SKM-1 (cell line): Measurements from ENCODE around the gene VTI1A.
"Not testable (repeated sequence)": the region's sequence is repeated elsewhere in the genome, so short reads cannot be mapped to it uniquely, and the experiment has no call there.

Experiments
- DNase-seq: peaks from one replicate; lab custom pipeline; 2025; ENCODE audit not compliant: unreplicated experiment; lab: John Stamatoyannopoulos, UW

VTI1A gene

GRCh38 chr10:112851181-112851580 lies 404.2 kb downstream of the VTI1A start:
- no peak for DNase-seq

DNA sequence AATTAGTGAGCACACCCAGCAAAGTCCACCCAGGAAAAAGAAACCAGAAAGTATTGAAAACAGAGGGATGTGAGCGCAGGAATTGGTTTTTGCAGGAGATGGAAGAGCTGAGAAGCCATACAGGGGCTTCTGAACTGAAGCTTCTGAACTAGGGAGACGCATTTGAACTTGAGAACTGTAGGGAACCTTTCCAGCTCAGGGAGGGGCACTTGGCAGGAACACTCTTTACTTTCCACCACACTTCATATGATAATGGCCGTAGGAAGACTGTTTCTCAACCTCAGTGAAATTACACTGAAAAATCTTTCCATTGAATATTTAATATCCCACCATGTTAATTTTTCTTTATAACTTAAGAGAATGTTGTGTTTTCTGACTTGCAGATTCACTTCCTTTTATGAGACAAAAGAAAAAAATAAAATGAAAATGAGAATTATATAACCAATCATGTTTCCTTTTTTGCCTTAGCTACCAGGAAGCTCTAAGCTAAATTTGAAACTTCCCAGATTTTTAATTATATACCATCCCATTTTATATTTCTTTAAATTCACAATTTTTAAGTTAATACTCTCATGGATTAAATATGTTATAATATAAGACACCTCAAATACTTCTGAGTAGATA lies 404.7 kb downstream of the VTI1A start:
- DNase-seq = no peak

DNA sequence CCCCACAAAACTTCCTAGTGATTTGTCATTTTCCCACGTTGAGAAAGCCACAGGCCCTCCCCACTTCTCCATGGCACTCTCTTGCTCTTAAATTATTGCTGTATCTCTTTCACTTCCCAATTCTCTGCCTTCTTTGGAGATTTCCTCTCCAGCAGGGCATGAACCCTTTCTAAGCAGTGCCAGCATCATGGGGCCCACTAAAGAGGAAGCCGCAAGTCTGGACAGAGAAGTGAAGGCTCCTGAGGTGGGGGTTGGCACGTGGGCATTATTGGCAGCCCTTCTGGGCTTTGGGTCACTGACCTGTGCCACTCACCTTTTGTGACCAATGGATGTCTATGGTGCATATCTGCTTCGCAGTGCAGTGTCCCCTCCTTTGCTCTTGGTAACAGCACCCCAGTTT lies 405.3 kb downstream of the VTI1A start:
- peak; percentile 71 for DNase-seq

DNA sequence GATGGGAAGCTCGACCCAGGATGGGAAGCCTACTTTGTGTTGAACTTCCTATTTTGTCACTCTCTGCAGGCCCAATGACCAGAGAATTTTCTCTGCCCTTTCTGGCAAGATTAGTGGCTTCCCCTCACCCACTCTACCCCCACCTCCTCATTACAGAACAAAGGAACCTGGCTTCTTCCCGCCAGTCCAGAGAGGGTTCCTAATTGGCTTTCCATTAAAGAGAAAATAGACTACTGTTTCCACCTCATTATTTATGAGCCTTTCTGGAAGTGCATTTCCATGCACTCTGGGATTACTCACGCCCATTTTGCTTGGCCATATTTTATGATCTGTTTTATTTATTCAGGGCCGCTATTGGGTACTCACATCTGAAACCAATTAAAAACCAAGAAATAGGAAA lies 408.1 kb downstream of the VTI1A start:
- no peak for DNase-seq

DNA sequence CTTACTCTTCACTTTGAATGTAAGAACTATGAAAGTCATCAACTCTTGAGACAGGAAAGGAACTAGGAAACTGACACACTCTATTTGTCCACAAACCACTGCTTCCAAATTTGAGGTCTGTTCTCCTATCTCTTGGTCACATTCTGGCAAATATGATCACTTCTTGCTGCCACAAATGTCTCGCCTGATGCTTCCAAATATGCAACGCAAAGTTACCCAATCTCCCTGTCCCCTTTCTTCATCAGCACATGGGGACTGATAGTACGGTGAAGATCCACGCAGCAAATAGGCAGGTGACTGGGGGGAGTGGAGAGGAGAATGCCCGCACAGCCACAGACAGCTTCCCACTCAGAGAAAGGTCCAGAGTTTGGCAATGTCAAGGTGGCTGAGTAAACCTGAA lies 410.5 kb downstream of the VTI1A start:
- DNase-seq = no peak

DNA sequence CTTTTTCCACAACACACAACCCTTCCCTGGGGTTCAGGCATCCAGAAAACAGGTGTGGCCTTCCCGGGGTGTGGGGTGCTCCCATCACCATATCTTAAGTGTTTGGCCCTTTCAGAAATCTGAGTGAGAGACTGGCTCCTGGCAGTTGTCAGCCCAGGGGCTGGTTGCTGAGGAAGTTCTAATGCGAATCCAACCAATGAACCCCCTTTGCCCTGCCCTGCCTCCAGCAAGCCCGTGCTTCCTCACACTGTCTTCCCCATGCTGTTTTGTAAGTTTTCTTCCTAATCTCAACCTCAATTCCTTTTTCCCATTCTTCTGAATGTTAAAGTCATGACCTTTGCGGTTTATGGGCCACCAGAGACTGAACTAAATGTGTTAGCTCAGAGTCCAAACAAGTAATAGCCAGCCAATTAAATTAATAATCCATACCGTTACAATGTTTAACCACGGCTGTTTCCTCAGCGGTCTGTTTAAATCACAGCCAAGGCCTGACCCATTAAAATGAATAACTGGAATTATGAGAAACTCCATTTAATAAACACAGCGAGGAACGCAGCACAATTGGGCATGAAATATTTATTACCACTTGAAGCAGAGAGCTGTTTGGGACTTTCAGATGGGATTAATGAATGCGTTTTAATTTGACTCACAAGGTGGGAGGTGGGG lies 412.1 kb downstream of the VTI1A start:
- DNase-seq = no peak

- no peak for DNase-seq
These were observed 412.8 kb downstream of the VTI1A start for GRCh38 chr10:112859793-112860192.

DNA sequence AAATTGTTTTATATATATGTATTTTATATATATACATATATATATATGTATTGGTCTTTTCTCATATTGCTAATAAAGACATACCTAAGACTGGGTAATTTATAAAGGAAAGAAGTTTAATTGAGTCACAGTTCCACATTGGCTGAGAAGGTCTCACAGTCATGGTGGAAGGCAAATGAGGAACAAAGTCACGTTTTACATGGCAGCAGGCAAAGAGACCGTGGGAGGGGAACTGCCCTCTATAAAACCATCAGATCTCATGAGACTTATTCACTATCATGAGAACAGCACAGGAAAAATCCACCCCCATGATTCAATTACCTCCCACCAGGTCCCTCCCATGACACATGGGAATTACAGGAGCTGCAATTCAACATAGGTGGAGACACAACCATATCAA lies 416.4 kb downstream of the VTI1A start:
- not testable (repeated sequence) for DNase-seq
